GM23338 (cell line): ENCODE measurements around the gene ATP6V0A4.

Experiments
- CTCF ChIP-seq, 2 experiments: fragments of 200-600 bp in 1 of 2; sonication (generic) in 1 of 2; conservative IDR thresholded peaks; 2 replicates each; pipeline versions ENCODE4 v1.5.1 to v1.6.1; 2016 to 2017; ENCODE audit warnings: antibody characterized with exemption in 2 of 2, low read depth in 2 of 2, mild to moderate bottlenecking in 2 of 2, moderate library complexity in 1 of 2
- REST ChIP-seq: IDR thresholded peaks from one replicate; pipeline ENCODE4 v1.6.1; 2018; ENCODE audit warnings: antibody characterized with exemption; ENCODE audit not compliant: unreplicated experiment

GRCh38 chr7:138750473-138750872 lies 47.5 kb downstream of the ATP6V0A4 start:
- TF ChIP-seq CTCF (conservative IDR thresholded peaks at IDR 0.05; ENCODE audit: low read depth in 2 of 2) (no peak), REST (no peak)
